ENCODE results near the gene ST3GAL5. TPM values are rescaled to one million over a fixed set of nuclear protein-coding genes. Genes with fewer than 3 reads are reported as not detected.

ST3GAL5 gene
- total RNA-seq, 2 experiments from 2014 or later, result 6.2 to 7.3 TPM

GRCh38 chr2:85873679-85874078, 15.1 kb downstream of the ST3GAL5 start:
- CTCF ChIA-PET, result interaction anchor here (0.5 to 1.2 kb wide), 6 partner anchors 10 to 207 kb away, joined by 3 to 5 read pairs (median 4); no protein-coding TSS in a partner anchor
- ATAC-seq (no peak), DNase-seq (no peak)
- no peaks in the 10 kb centered on the region for H3K9me3 Mint-ChIP-seq (ENCODE audit: low read depth)
- intact Hi-C loops (cut with DNase I, micrococcal nuclease), result no loop called here
- no peak overlapping the region for H3K27ac Mint-ChIP-seq
- no peaks in the 10 kb centered on the region for H3K27me3 Mint-ChIP-seq
- H3K4me1 Mint-ChIP-seq, result peaks cover 26% of the 10 kb centered on the region
- peaks cover 3% of the 10 kb centered on the region for H3K36me3 Mint-ChIP-seq (ENCODE audit: low read depth)
- POLR2A ChIA-PET, result no interaction called here
- no peak overlapping the region for H3K4me3 Mint-ChIP-seq

- peaks cover 3% of the 10 kb centered on the region for H3K36me3 Mint-ChIP-seq (ENCODE audit: low read depth)
- no peaks in the 10 kb centered on the region for H3K9me3 Mint-ChIP-seq (ENCODE audit: low read depth)
- ATAC-seq, result no peak
- DNase-seq, result no peak
- intact Hi-C loops (cut with DNase I, micrococcal nuclease), result no loop called here
- no peak overlapping the region for H3K4me3 Mint-ChIP-seq
- H3K27me3 Mint-ChIP-seq, result no peaks in the 10 kb centered on the region
- H3K27ac Mint-ChIP-seq, result no peak overlapping the region
- POLR2A ChIA-PET, result no interaction called here
- CTCF ChIA-PET, result interaction anchor here (1.0 to 1.2 kb wide), 2 partner anchors 14 to 208 kb away, joined by 4 to 5 read pairs; no protein-coding TSS in a partner anchor
- H3K4me1 Mint-ChIP-seq, result peaks cover 21% of the 10 kb centered on the region
These were observed 16.1 kb downstream of the ST3GAL5 start for GRCh38 chr2:85872536-85873161.

GRCh38 chr2:85871494-85872164, 17.2 kb downstream of the ST3GAL5 start:
- H3K9me3 Mint-ChIP-seq (ENCODE audit: low read depth), result no peaks in the 10 kb centered on the region
- no peak for DNase-seq

GRCh38 chr2:85868822-85869221, 20.0 kb downstream of the ST3GAL5 start:
- Mint-ChIP-seq H3K4me1 (peaks cover 35% of the 10 kb centered on the region), H3K9me3 (ENCODE audit: low read depth) (no peaks in the 10 kb centered on the region), H3K36me3 (ENCODE audit: low read depth) (peaks cover 3% of the 10 kb centered on the region), H3K27me3 (no peaks in the 10 kb centered on the region), H3K4me3 (no peak overlapping the region), H3K27ac (no peak overlapping the region)
- POLR2A ChIA-PET, result no interaction called here
- CTCF ChIA-PET, result interaction anchor here (0.8 to 0.9 kb wide), 2 partner anchors 45 to 182 kb away, joined by 3 read pairs; no protein-coding TSS in a partner anchor
- DNase-seq (no peak), ATAC-seq (no peak)
- intact Hi-C loops (cut with DNase I, micrococcal nuclease), result loop anchor here in 1 of 2 experiments (5.0 kb wide), 2 partner anchors 37 to 678 kb away; no protein-coding TSS in a partner anchor

More at GRCh38 chr2:85871494-85872164, 17.2 kb downstream of the ST3GAL5 start:
- H3K36me3 Mint-ChIP-seq (ENCODE audit: low read depth), result peaks cover 3% of the 10 kb centered on the region
- peaks cover 24% of the 10 kb centered on the region for H3K4me1 Mint-ChIP-seq
- no peaks in the 10 kb centered on the region for H3K27me3 Mint-ChIP-seq
- H3K4me3 Mint-ChIP-seq, result no peak overlapping the region
- ATAC-seq, result no peak
- CTCF ChIA-PET, result no interaction called here
- H3K27ac Mint-ChIP-seq, result no peak overlapping the region
- POLR2A ChIA-PET, result no interaction called here
- intact Hi-C loops (cut with DNase I, micrococcal nuclease), result no loop called here

GRCh38 chr2:85867556-85868292, 21.1 kb downstream of the ST3GAL5 start:
- ChIA-PET CTCF (interaction anchor here (0.6 to 3.2 kb wide), 4 partner anchors 11 to 340 kb away, joined by 3 to 16 read pairs (median 4); partner anchors contain the start of gene ST3GAL5), POLR2A (no interaction called here)
- DNase-seq (no peak), ATAC-seq (no peak)
- H3K4me3 Mint-ChIP-seq, result no peak overlapping the region
- peaks cover 3% of the 10 kb centered on the region for H3K36me3 Mint-ChIP-seq (ENCODE audit: low read depth)
- H3K4me1 Mint-ChIP-seq, result peaks cover 38% of the 10 kb centered on the region
- no peaks in the 10 kb centered on the region for H3K27me3 Mint-ChIP-seq
- no peak overlapping the region for H3K27ac Mint-ChIP-seq
- intact Hi-C loops (cut with DNase I, micrococcal nuclease), result loop anchor here in 1 of 2 experiments (5.0 kb wide), 2 partner anchors 35 to 680 kb away; no protein-coding TSS in a partner anchor
- H3K9me3 Mint-ChIP-seq (ENCODE audit: low read depth), result no peaks in the 10 kb centered on the region

- intact Hi-C loops (cut with DNase I, micrococcal nuclease), result loop anchor here in 1 of 2 experiments (5.0 kb wide), 2 partner anchors 35 to 680 kb away; no protein-coding TSS in a partner anchor
- Mint-ChIP-seq H3K4me1 (peaks cover 42% of the 10 kb centered on the region), H3K27ac (no peak overlapping the region), H3K9me3 (ENCODE audit: low read depth) (no peaks in the 10 kb centered on the region), H3K4me3 (no peak overlapping the region), H3K36me3 (ENCODE audit: low read depth) (peaks cover 3% of the 10 kb centered on the region), H3K27me3 (no peaks in the 10 kb centered on the region)
- no peak for DNase-seq
- CTCF ChIA-PET, result interaction anchor here (0.6 to 3.2 kb wide), 4 partner anchors 16 to 340 kb away, joined by 3 to 16 read pairs (median 3); partner anchors contain the start of gene ST3GAL5
- POLR2A ChIA-PET, result no interaction called here
- ATAC-seq, result no peak
These were observed 21.7 kb downstream of the ST3GAL5 start for GRCh38 chr2:85867121-85867520.

- ChIA-PET CTCF (interaction anchor here (0.9 to 3.2 kb wide), 4 partner anchors 15 to 173 kb away, joined by 3 to 16 read pairs (median 3); partner anchors contain the start of gene ST3GAL5), POLR2A (no interaction called here)
- intact Hi-C loops (cut with DNase I, micrococcal nuclease), result loop anchor here (1.0 to 5.0 kb wide), 3 partner anchors 18 to 681 kb away; no protein-coding TSS in a partner anchor
- DNase-seq (no peak), ATAC-seq (no peak)
- Mint-ChIP-seq H3K27ac (no peak overlapping the region), H3K9me3 (ENCODE audit: low read depth) (no peaks in the 10 kb centered on the region), H3K4me3 (no peak overlapping the region), H3K36me3 (ENCODE audit: low read depth) (peaks cover 3% of the 10 kb centered on the region), H3K27me3 (no peaks in the 10 kb centered on the region), H3K4me1 (peaks cover 49% of the 10 kb centered on the region)
These were observed 22.6 kb downstream of the ST3GAL5 start for GRCh38 chr2:85866165-85866659.

- ChIA-PET CTCF (interaction anchor here (0.7 to 3.2 kb wide), 6 partner anchors 11 to 38 kb away, joined by 3 to 16 read pairs (median 4); partner anchors contain the start of gene ST3GAL5), POLR2A (no interaction called here)
- no peaks in the 10 kb centered on the region for H3K27me3 Mint-ChIP-seq
- H3K4me1 Mint-ChIP-seq, result peaks cover 54% of the 10 kb centered on the region
- DNase-seq (peak; percentile 61), ATAC-seq (peak; percentile 89)
- no peak overlapping the region for H3K4me3 Mint-ChIP-seq
- H3K27ac Mint-ChIP-seq, result no peak overlapping the region
- peaks cover 3% of the 10 kb centered on the region for H3K36me3 Mint-ChIP-seq (ENCODE audit: low read depth)
- intact Hi-C loops (cut with DNase I, micrococcal nuclease), result loop anchor here (1.0 to 5.0 kb wide), 6 partner anchors 11 to 682 kb away; partner anchors contain the start of gene ST3GAL5 (in 1 of the 2)
- no peaks in the 10 kb centered on the region for H3K9me3 Mint-ChIP-seq (ENCODE audit: low read depth)
These were observed 23.1 kb downstream of the ST3GAL5 start for GRCh38 chr2:85865539-85866164.

GRCh38 chr2:85864654-85865053, 24.1 kb downstream of the ST3GAL5 start:
- CTCF ChIA-PET, result interaction anchor here (0.5 to 3.2 kb wide), 6 partner anchors 10 to 215 kb away, joined by 3 to 16 read pairs (median 5); partner anchors contain the start of gene ST3GAL5
- Mint-ChIP-seq H3K27ac (no peak overlapping the region), H3K4me1 (peaks cover 54% of the 10 kb centered on the region), H3K9me3 (ENCODE audit: low read depth) (no peaks in the 10 kb centered on the region), H3K4me3 (no peak overlapping the region), H3K27me3 (no peaks in the 10 kb centered on the region), H3K36me3 (ENCODE audit: low read depth) (peaks cover 3% of the 10 kb centered on the region)
- DNase-seq (no peak), ATAC-seq (no peak)
- intact Hi-C loops (cut with DNase I, micrococcal nuclease), result loop anchor here (1.0 to 5.0 kb wide), 5 partner anchors 10 to 683 kb away; partner anchors contain the start of gene ST3GAL5 (in 1 of the 2)
- POLR2A ChIA-PET, result no interaction called here

- ChIA-PET CTCF (interaction anchor here (0.8 to 2.1 kb wide), 2 partner anchors 25 to 217 kb away, joined by 3 to 8 read pairs; no protein-coding TSS in a partner anchor), POLR2A (interaction anchor here (0.9 kb wide), 1 partner anchor 8 kb away, joined by 3 read pairs; no protein-coding TSS in a partner anchor)
- Mint-ChIP-seq H3K4me3 (no peak overlapping the region), H3K36me3 (ENCODE audit: low read depth) (no peaks in the 10 kb centered on the region), H3K27me3 (no peaks in the 10 kb centered on the region), H3K9me3 (ENCODE audit: low read depth) (no peaks in the 10 kb centered on the region), H3K27ac (no peak overlapping the region), H3K4me1 (peaks cover 53% of the 10 kb centered on the region)
- intact Hi-C loops (cut with DNase I, micrococcal nuclease), result no loop called here
- ATAC-seq (no peak), DNase-seq (peak; percentile 31)
These were observed 26.4 kb downstream of the ST3GAL5 start for GRCh38 chr2:85862426-85862825.
